Duodenal mucosa (tissue), 2 donors: ENCODE data around the gene DEPP1.

Experiments used
- H3K27ac ChIP-seq: one replicate; pipeline ENCODE4 v1.7.0; 2013; ENCODE audit warnings: low read depth, low read length
- H3K27me3 ChIP-seq, 2 donors: one replicate each; pipeline ENCODE4 v1.7.0; 2013; ENCODE audit warnings: low read length in 2 of 2, control low read depth in 1 of 2; ENCODE audit not compliant: insufficient read depth in 2 of 2, control insufficient read depth in 1 of 2
- H3K36me3 ChIP-seq, 2 donors: one replicate each; pipeline ENCODE4 v1.7.0; 2013; ENCODE audit warnings: low read length in 2 of 2, control low read depth in 1 of 2; ENCODE audit not compliant: insufficient read depth in 2 of 2, control insufficient read depth in 1 of 2
- H3K4me1 ChIP-seq, 2 donors: one replicate each; pipeline ENCODE4 v1.7.0; 2013; ENCODE audit warnings: low read length in 2 of 2, control low read depth in 1 of 2; ENCODE audit not compliant: insufficient read depth in 2 of 2, control insufficient read depth in 1 of 2
- H3K4me3 ChIP-seq, 2 donors: one replicate each; pipeline ENCODE4 v1.7.0; 2013; ENCODE audit warnings: low read length in 2 of 2, low read depth in 1 of 2
- H3K9ac ChIP-seq, 2 donors: one replicate each; pipeline ENCODE4 v1.7.0; 2013; ENCODE audit warnings: low read length in 2 of 2, low read depth in 1 of 2
- H3K9me3 ChIP-seq, 2 donors: one replicate each; pipeline ENCODE4 v1.7.0; 2013; ENCODE audit warnings: low read length in 2 of 2, control low read depth in 1 of 2; ENCODE audit not compliant: control insufficient read depth in 1 of 2

The DEPP1 gene

GRCh38 chr10:45001381-45002148, 23.0 kb upstream of the DEPP1 start:
- H3K36me3 ChIP-seq: peaks cover 3 to 9% of the 10 kb centered on the region in 2 donors
- peak overlapping the region; percentile 86 to 90 for H3K4me3 ChIP-seq
- no peaks in the 10 kb centered on the region for H3K27me3 ChIP-seq
- H3K4me1 ChIP-seq: peaks cover 18 to 22% of the 10 kb centered on the region in 2 donors
- no peaks in the 10 kb centered on the region for H3K9me3 ChIP-seq
- peak overlapping the region; percentile 87 to 91 for H3K9ac ChIP-seq
- H3K27ac ChIP-seq: peak overlapping the region; percentile 92

- peaks cover 24 to 29% of the 10 kb centered on the region in 2 donors for H3K4me1 ChIP-seq
- peak within 1 kb of the TSS; percentile 86 to 90 for H3K4me3 ChIP-seq
- no peaks in the 10 kb centered on the region for H3K27me3 ChIP-seq
- peaks cover 3 to 9% of the 10 kb centered on the region in 2 donors for H3K36me3 ChIP-seq
- H3K27ac ChIP-seq: peak within 1 kb of the TSS; percentile 92
- peak within 1 kb of the TSS; percentile 87 to 91 for H3K9ac ChIP-seq
- H3K9me3 ChIP-seq: no peaks in the 10 kb centered on the region
Measured at GRCh38 chr10:45000752-45001380, 22.3 kb upstream of the DEPP1 start, which contains the start of gene ZNF22. Gene ZNF22 (plus strand): TSS chr10:45000923. CDS start chr10:45003369, 2,446 bp downstream.

- Histone ChIP-seq H3K4me3 (peak overlapping the region; percentile 44 to 86), H3K9ac (peak overlapping the region; percentile 67 to 91), H3K36me3 (peaks cover 3 to 9% of the 10 kb centered on the region in 2 donors), H3K27me3 (no peaks in the 10 kb centered on the region), H3K9me3 (no peaks in the 10 kb centered on the region), H3K4me1 (peaks cover 24 to 35% of the 10 kb centered on the region in 2 donors), H3K27ac (peak overlapping the region; percentile 92)
Measured at GRCh38 chr10:45000138-45000751, 21.6 kb upstream of the DEPP1 start.

- Histone ChIP-seq H3K4me1 (peaks cover 24 to 38% of the 10 kb centered on the region in 2 donors), H3K9ac (no peak overlapping the region), H3K4me3 (no peak overlapping the region), H3K36me3 (peaks cover 4 to 11% of the 10 kb centered on the region in 2 donors), H3K27me3 (no peaks in the 10 kb centered on the region), H3K27ac (no peak overlapping the region), H3K9me3 (no peaks in the 10 kb centered on the region)
Measured at GRCh38 chr10:44998146-44998631, 19.6 kb upstream of the DEPP1 start.

- Histone ChIP-seq H3K36me3 (peaks cover 4 to 17% of the 10 kb centered on the region in 2 donors), H3K9me3 (no peaks in the 10 kb centered on the region), H3K27me3 (no peaks in the 10 kb centered on the region), H3K27ac (peak overlapping the region; percentile 72), H3K4me1 (peaks cover 24 to 33% of the 10 kb centered on the region in 2 donors), H3K4me3 (no peak overlapping the region), H3K9ac (peak overlapping the region in 1 of 2 donors; percentile 6)
Measured at GRCh38 chr10:44997105-44997748, 18.6 kb upstream of the DEPP1 start.

GRCh38 chr10:44995914-44996669, 17.5 kb upstream of the DEPP1 start:
- Histone ChIP-seq H3K27ac (peak overlapping the region; percentile 72), H3K9ac (peak overlapping the region in 1 of 2 donors; percentile 6), H3K4me3 (no peak overlapping the region), H3K36me3 (peaks cover 6 to 28% of the 10 kb centered on the region in 2 donors), H3K27me3 (no peaks in the 10 kb centered on the region), H3K9me3 (no peaks in the 10 kb centered on the region), H3K4me1 (peaks cover 14 to 28% of the 10 kb centered on the region in 2 donors)

- Histone ChIP-seq H3K27ac (peak overlapping the region; percentile 72), H3K9ac (no peak overlapping the region), H3K4me1 (peaks cover 14 to 28% of the 10 kb centered on the region in 2 donors), H3K9me3 (no peaks in the 10 kb centered on the region), H3K27me3 (no peaks in the 10 kb centered on the region), H3K36me3 (peaks cover 7 to 31% of the 10 kb centered on the region in 2 donors), H3K4me3 (no peak overlapping the region)
Measured at GRCh38 chr10:44995581-44995913, 16.9 kb upstream of the DEPP1 start.

- Histone ChIP-seq H3K9me3 (no peaks in the 10 kb centered on the region), H3K4me3 (no peak overlapping the region), H3K9ac (no peak overlapping the region), H3K27me3 (no peaks in the 10 kb centered on the region), H3K4me1 (peaks cover 13 to 22% of the 10 kb centered on the region in 2 donors), H3K36me3 (peaks cover 7 to 34% of the 10 kb centered on the region in 2 donors), H3K27ac (no peak overlapping the region)
Measured at GRCh38 chr10:44994752-44995530, 16.3 kb upstream of the DEPP1 start.
